ENCODE data around the gene SACS.
"Not testable (repeated sequence)": the region's sequence is repeated elsewhere in the genome, so short reads cannot be mapped to it uniquely, and the experiment has no call there.

Gene SACS

DNA sequence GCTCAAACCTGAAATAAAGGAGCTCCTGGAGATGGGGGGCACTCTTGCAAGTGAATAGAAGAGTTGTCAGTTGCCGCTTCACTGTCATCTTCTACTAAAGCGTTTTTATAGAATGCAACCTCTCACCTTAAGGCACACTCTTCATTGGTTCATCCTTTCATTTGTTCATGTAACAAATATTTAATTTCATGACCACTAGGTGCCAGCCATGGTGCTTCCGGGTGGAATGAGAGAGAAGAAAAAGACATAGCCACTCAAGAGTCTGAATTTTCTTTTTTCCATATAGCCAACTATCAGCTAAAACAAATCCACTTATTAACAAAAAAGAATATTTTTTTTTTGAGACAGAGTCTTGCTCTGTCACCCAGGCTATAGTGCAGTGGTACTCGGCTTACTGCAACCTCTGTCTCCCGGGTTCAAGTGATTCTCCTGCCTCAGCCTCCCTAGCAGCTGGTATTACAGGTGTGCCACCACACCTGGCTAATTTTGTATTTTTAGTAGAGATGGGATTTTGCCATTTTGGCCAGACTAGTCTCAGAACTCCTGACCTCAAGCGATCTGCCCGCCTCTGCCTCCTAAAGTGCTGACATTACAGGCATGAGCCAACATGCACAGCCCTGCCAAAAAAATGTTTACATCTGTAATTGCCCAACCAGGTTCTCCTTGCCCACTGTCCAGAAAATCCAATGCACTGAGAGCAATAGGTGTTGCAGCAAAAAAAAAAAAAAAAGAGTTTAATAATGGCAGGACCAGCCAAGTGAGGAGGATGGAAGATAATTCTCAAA lies 22.1 kb upstream of the SACS start:
- DNase-seq = no peak

DNA sequence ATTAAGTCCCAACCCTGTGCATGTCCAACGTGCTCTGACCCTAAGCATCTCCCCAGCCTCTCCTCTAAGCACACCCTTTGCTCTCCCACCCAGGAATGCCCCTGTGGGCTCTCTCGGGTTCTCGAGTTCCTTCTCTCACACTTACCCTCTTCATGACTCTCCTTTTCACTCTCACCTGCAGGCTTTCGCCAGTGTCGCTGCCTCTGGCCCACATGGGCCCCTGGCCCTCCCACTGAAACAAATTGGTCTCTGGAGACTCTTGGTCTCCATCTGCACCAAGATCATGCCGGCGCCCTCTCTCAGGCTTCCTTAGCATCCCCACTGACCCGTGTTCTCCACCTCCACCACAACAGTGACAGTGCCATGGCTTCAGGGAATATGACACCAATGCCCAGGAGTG lies 19.6 kb upstream of the SACS start:
- DNase-seq = no peak

DNA sequence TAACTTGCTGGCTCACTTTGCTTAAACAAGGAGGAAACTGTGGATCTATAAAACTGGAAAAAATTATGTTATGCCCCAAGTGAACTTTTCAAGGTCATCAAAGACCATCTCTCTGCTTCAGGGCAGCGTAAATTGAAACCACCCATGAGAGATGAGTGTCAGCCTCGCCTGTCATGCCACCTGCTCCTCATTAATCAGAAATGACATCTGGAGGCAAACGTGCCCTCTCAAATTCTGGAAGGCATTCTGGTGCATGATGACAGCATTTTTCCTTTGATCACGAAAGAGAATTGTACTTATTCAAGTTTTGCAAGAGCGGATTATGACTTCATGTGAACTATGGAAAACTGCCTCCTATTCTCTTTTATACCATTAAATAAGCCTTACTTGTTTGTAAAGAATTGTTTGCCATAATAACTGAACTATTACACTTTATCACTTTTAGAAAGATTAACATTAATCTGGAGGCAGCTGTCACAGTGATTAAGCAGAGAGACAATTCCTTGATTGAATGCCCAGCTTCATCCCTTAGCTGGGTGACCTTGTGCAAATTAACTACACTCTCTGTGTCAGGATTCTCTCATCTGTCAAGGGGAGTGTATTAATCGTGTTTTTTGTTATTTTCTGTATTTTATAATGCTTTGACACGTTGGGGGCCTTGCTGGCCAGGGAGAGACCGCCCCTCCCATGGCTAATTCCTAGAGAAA lies 17.0 kb upstream of the SACS start:
- no peak for DNase-seq

DNA sequence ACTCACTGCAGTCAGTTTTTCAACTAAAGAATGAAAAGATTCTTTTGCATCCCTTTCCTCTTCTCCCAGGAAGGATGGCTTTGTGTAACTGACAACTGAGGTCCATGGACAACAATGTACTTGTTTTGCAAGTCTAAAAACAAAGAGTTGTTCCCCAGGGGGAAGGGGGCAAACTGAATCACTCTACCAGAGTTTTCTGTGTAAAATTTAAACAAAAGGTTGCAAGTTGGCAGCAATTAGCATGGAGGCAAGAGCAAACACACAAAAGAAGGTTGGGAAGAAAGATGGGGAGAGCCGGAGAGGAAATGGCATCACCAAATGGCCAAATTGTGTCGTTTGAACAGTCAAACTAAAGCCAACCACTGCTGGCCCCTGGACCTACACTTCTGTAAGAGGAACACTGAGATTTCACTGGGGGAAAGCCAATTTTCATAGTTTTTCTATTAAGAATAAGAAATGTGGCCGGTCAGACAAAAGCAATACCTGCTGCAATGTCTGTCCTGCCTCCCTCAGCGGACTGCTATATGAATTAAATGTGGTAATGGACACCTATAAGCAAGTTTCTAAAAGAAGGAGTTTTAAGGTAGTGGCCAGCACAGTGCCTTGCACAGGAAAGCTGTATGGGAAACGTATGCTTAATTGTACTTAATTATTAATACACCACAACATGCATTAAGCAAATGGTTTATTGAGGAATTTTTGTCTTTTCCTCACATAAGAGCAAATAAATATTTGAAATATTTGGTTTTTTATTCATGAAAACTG lies 16.1 kb upstream of the SACS start:
- DNase-seq = no peak

DNA sequence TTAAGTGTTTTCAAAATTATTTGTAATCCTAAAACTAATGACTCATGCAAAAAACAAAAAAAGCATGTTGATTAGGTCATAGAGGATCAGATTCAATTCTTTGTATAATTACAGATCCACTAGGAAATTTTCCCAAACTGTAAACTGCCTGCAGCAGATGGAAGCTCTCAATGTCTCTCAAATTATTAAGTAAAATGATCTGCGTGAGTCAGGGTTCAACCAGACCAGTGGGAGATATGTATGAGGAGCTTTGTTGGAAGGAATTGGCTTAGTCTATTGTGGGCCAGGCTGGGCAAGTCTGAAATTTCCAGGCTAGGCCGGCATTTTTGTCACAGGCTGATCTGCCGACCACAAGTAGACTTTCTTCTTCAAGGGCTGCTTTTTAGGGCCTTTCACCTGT lies 14.4 kb upstream of the SACS start:
- DNase-seq = no peak

DNA sequence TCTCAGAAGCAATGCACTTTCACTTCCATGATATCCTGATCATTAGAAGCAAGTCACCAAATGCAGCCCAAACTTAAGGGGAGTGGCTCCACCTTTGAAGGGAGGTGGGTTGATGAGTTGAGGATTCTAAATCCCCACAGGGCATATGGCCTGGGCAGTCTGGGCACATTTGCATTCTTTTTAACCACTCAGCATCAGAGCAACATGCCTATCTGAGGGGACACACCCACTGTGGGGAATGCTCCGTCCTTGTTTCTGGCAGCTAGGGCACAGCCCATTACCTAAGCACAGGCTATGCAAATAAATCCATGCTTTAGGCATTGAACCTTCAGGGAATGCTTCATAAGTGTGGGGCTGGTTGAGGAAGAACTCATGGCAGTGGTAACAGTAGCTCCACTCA lies 12.3 kb upstream of the SACS start:
- DNase-seq = no peak

DNA sequence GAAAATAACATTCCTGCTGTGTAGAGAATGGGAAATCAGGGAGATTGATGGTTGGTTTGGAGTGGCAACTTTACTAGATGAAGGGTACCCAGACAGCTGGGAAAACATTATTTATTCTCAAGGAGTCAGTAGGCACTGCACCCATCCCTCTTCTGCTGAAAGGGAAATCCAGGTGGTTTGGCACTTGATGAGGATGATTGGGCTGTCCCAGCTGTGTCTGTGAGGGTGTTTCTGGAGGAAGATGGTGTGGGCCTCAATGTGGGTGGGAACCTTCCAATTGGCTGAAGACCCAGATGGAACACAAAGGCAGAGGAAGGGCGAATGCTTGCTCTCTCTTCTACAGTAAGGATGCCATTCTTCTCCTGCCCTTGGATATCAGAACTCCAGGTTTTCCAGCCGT lies 10.4 kb upstream of the SACS start:
- DNase-seq = no peak

DNA sequence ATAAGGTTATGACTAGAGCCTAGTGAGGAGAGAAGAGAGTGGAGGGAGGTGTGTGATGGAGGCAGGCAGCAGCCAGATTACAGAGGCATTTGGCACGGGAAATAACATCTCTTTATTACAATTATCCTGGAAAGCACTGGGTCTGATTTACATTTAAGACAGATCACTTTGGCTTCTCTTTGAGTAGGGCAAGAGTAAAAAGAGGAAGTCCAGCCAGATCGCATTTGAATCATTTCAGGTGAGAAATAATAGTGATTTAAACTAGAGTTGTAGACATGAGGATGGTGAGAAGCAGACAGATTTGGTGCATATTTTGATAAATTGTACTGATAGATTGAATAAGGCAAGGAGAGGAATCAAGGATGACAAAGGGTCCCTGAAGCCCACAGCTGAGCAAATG lies 9.6 kb upstream of the SACS start:
- no peak for DNase-seq

DNA sequence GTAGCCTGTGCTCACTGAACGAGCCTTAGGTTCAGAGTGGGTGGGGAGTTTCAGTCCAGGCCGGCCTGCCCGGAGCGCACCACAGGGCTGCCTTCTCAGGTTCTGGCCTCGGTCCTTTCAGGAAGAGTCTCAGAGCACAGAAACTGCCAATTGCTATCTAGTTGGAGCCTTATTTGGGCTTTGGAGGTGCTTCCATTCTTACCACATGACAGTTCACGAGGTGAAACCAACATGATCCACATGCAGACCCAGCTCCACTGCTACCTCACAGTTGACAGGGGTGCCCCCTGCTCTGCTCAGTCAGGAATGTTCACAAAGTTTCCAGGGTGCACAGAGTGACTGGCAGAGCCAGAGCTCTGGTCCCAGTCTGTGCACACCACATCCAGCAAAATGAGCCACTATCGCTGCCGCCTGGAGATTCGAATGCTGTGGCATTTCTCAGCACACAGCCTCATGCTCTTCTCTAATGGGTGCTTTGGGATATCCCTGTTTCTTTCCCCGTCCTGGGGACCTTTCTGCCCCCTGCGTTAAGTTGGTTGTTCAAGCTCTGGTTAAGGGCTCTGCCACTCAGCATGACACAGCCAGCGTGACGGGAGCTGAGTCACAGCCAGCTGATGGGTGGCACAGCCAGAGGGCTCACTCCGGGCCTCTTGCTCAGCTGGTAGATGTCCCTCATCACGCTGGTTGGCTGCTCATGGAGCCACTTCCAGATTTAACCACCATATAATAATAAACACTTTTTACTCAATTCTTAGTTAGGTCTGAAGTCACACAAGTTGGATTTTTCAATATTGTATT lies 7.5 kb upstream of the SACS start:
- no peak for DNase-seq

DNA sequence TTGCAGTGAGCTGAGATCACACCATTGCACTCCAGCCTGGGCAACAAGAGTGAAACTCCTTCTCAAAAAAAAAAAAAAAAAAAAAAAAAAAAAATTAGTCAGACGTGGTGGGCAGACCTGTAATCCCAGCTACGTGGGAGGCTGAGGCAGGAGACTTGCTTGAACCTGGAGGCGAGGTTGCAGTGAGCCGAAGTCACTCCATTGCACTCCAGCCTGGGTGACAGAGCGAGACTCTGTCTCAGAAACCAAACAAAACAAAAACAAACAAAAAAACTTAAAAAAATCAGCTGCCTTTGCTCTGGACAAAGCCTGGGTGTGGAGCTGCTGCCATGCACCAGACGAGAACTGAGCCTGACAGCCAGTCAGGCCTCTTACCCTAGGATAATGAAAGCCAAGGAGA lies 6.8 kb upstream of the SACS start:
- not testable (repeated sequence) for DNase-seq

DNA sequence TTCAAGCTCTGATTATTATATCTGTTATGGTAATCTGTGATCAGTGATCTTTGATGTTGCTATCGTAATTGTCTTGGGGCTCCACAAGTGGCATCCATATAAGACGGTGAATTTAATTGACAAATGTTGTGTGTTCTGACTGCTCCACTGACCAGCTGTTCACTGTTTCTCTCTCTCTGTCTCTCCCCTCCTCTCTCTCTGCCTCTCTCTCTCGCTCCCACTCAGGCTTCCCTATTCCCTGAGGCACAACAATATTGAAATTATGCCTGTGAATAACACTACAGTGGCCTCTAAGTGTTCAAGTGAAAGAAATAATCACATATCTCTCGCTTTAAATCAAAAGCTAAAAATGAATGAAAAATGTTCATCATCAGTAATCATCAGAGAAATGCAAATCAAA lies 4.4 kb upstream of the SACS start:
- no peak for DNase-seq

DNA sequence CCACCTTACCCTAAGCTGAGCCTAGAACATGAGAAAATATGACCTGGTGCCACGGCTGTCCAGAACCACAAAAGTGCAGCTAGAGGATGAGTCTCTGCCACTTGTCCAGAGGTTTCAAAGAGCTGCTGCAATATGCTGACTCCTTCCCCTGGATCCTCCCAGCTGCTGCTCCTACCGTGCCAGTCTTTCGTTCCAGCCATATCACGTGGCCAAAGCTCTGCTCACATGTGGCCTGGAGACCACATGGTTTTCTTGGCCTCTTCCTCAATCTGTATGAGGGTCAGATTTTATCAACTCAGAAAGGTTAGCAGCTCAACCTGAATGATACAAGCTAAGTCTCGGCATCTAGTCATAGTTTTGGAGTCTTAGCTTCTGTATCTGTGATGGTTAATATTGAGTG lies 3.2 kb upstream of the SACS start:
- no peak for DNase-seq

DNA sequence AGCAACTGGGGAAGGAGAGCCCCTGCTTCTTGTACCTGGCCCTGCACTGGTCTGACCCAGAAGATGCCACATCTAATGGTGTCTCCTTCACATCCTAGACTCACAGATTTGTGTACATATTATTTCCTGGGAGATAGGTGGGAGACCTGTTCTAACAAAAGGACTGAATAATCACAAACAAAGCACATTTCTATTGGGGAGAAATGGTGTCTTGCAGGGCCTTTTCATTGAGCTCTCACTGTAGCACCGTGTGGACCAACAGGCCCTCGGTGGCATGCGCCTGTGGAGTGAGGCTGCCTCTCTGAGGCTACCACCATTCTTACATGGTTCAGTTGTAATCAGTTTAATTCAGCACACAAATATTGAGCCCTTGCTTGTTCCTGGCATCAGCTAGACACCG lies 989 bp upstream of the SACS start:
- no peak for DNase-seq

DNA sequence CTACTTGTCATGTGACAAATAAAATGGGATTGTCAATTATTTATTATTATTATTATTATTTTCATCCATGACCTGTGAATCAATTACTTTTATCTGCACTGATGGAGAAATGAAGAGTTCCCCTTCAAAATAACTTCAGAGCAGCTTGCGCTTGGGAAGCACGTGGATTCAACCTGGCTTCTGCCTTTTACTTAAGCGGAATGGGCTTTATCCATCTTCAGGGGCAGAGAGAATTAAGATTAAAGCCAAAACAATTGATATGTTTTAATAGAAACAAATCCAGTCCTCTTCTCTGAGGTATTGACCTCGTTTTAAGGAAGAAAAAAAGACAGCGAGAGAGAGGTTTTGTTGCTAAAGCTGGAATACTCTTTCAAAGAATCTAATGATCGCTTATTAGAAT lies 876 bp downstream of the SACS start:
- DNase-seq = no peak

DNA sequence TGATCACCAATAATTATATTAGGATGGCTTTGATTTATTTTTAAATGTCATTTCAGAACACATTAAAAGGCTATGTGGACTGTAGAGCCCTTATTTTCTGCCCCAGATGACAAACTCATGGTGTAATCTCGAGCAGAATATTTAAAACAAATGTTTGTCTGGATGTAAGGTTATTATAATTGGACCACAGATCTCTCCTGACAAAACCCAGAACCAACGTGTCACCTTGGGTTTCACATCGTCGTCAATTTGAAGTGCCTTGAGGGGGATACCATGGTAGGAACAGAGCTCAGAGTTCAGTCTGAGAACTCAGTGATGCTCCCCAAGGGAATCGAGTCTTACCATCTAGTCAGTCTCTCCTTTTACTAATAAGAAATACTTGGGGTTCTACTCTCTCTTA lies 2.8 kb downstream of the SACS start:
- no peak for DNase-seq

DNA sequence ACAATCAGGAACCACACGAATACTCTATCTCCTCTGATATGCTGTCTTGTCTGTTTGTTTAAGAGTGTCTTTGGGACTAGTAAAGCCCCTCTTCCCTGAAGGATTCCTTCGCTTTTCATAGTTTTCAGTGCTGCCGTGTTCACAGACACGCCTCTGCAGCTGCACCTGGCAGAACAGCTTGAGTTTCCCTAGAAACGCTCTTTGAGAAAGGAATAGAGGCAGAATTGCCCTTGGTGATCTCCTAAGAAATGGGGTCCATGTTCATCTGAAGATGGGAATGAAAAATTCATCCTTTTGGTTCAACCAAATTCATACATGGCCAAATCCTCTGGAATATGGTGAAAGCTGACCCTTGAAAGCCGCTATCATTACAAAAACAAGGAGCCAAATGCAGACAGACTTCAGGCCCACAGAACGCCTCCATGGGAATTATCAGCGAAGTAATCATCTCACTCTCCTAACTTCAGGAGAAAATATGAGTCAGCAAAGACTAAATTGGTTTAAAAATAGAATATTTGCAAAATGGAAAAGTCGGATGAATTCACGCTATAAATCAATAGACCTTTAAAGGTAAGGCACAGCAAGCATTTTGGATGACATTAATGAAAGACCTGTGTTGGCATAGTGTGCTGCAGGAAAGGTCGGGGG lies 5.5 kb downstream of the SACS start:
- no peak for DNase-seq

DNA sequence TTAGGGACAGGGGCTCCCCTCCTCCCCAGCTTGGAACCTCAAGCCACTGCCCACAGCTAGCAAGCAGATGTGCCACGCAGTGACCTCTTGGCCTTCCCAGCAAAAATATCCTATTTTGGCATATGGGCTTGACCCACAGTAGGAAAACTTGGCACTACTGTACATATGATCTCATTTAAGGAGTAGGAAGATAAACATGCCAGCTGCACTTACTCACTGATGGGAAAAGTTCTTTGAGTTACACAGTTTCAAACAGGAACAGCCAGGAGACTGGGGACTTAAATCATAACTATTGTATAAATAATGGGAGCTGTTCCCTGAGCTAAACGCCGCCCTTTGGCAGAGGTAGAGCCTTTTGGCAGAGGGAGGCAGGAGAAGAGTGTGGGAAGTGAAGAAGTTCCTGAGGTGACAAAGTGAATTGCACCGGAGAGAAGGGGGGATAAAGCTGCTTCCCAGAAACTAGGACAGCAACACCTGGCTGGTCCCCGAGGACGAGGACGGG lies 6.1 kb downstream of the SACS start:
- DNase-seq = no peak

DNA sequence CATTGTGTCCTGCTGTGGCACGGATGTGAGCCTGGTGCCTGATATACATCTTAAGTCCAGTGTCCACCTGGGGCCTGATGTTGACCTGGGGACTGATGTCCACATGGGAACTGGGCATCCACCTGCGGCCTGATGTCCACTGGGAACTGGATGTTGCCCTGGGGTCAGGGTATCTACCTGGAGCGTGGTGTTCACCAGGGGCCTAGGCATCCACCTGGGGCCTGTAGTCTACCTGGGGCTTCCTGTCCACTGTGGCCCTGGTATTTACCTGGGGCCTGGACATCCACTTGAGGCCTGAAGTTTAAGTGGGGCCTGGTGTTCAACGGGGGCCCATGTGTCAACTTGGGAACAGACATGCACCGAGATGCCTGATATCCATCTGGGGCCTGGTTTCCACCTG lies 11.9 kb downstream of the SACS start:
- no peak for DNase-seq

DNA sequence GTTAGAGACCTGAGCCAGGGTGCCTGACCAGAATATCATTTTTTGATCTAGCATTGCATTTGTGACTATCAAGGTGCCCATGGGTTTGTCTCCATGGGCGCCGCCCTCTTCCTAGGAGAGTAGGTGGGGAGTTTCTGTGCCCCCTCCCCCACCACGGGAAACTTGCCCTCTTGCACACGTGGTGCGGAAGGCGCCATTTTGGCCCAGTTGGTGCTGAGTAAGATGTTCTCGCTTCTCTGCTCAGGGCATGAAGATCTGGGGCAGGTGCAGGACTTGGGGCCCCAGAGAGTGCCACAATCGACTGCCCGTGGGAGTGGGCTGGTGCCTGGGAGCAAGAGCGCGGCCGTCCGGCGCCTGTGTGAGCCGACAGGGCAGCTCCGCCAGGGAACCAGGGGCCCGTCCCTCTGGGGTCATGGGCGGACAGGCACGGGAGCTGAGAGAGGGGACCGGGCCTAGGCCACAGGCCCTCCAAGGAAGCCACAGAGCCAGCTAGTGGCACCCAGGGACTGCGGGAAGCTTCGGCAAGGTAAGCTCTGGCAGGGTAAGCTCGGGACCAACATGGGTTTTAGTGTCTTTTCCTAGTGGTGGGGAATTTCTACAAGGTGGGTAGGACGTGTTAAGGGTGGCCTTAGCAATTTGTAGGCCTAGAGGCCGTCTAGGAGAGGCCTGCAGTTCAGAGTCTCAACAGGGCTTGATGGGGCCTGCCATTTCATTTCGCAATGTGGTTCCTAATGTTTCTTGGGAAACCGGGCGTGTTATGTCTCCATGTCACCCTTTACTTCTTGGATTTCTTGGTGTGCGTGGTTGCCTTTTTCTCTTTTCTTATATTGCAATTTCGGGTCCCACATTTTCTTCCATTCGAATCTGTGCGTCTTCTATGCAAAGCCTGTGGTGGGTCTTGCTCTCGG lies 14.5 kb downstream of the SACS start:
- no peak for DNase-seq

DNA sequence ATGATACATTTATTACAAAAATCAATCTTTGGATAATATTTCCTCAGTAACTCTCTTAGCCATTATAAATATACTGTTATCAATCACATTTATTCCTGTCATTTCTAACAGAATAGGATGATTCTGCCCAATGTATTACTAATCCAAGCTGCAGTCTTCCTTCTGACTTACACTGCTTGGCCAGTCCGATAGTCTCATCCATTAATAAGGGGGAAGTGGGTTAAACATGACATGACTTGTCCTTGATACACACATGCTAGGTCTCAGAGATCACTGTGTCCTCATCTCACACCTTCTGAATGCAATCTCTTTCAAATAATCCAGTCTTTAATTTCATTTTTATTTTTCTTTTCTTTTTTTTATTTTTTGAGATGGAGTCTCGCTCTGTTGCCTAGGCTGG lies 18.8 kb downstream of the SACS start:
- no peak for DNase-seq

DNA sequence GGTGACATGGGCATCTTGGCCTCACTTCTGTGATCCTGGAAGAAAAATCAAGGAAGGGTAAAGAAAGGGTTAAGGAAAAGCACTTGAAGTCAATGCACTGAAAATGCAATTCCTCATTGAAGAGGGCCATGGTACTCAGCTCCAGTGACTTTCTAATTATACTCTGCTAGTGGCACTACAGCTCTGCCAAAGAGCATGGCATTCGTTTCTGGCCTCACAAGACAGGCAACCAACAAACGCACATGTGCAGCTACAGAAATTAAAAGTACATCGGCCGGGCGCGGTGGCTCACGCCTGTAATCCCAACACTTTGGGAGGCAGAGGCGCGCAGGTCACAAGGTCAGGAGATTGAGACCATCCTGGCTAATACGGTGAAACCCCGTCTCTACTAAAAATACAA lies 21.8 kb downstream of the SACS start:
- DNase-seq = no peak

Data from activated effector memory CD4-positive, alpha-beta T cell treated with anti-CD3 and anti-CD28 coated beads, Interleukin-2, amount 50 U/mL, for 16 hours (primary cell).